Measurements from ENCODE around the gene ADD2. TPM values are rescaled to one million over a fixed set of nuclear protein-coding genes. Genes with fewer than 3 reads are reported as not detected.
"Not testable (repeated sequence)": the region's sequence is repeated elsewhere in the genome, so short reads cannot be mapped to it uniquely, and the experiment has no call there.

Gene ADD2
- total RNA-seq, 1 donor from 2014 or later, result 10.2 TPM

GRCh38 chr2:70663411-70663810 is 104.6 kb downstream of the ADD2 start:
- H3K27me3 ChIP-seq, result no peaks in the 10 kb centered on the region
- no peak for TF ChIP-seq CTCF (IDR thresholded peaks at IDR 0.05)
- intact Hi-C loops (cut with DNase I), result no loop called here
- no peak overlapping the region for H3K27ac ChIP-seq
- H3K9me3 ChIP-seq, result no peaks in the 10 kb centered on the region
- no peaks in the 10 kb centered on the region for H3K4me1 ChIP-seq
- H3K36me3 ChIP-seq, result no peaks in the 10 kb centered on the region
- peak in 1 of 2 donors; percentile 34 for DNase-seq (ENCODE audit: low spot score in 2 of 2)
- H3K4me3 ChIP-seq, result no peak overlapping the region

DNA sequence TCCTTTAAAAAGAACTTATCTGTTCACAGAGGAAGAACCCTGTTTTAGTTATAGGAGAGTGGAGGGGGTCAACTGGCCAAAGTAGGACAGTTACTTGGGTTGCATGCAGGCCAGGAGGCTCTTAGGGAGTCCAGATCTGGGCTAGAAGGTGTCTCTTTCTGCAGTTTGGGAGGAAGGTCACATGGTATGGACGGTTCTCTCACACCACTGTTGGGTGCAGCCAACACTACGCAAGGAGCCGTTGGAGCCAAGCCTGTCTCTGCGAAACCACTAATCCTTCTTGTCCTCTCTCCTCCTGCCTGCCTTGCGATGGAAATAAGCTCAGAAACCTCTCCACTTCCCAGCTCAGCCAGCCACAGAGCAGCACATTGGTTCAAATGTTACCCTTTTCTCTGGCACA is 108.4 kb downstream of the ADD2 start:
- DNase-seq (ENCODE audit: low spot score in 2 of 2), result peak in 1 of 2 donors; percentile 35

DNA sequence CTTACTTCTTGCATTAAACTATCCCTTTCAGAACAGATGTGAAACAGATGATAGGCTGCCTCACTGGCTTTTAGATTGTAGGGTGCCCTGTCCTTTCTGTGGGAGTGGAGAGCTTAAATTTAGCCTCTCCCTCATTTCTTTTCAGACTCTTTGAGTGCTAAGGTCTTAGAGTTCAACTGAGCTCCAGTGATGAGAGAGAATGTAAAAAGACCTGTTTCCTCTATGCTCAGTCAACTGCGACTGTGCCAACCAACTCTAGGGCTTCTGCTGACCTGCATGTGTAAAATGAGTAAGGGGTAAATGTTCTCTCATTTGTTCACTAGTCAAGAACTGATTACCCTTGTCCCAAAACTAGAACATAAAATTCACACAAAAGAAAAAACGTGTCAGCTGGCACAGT is 109.5 kb downstream of the ADD2 start:
- no peak overlapping the region for H3K4me3 ChIP-seq

More for the DNA sequence above, 108.4 kb downstream of the ADD2 start:
- Histone ChIP-seq H3K27me3 (no peaks in the 10 kb centered on the region), H3K27ac (no peak overlapping the region), H3K36me3 (no peaks in the 10 kb centered on the region), H3K4me1 (no peaks in the 10 kb centered on the region), H3K9me3 (no peaks in the 10 kb centered on the region), H3K4me3 (no peak overlapping the region)
- no peak for TF ChIP-seq CTCF (IDR thresholded peaks at IDR 0.05)
- intact Hi-C loops (cut with DNase I), result no loop called here

DNA sequence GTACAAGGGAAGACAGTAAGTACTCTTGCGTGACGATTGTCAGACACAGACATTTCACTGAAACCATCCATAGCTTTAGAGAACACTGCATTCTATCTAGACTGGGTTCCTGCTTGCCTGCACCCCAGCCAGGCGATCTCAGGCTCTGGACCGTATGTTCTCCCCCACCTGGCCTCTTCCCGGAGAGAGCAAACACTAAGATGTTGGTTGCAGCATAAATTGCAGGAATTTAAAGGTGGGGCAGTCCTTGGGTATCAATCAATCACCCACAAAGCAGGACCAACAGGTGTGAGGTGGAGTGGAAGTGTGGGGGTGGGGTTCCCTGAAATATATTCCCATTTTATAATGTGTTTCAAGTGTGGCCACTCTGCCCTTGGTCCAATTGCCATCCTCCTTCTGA is 110.8 kb downstream of the ADD2 start:
- H3K4me3 ChIP-seq, result no peak overlapping the region
- H3K36me3 ChIP-seq, result no peaks in the 10 kb centered on the region
- H3K27me3 ChIP-seq, result no peaks in the 10 kb centered on the region
- no peak for DNase-seq (ENCODE audit: low spot score in 2 of 2)
- H3K9me3 ChIP-seq, result no peaks in the 10 kb centered on the region
- no peak overlapping the region for H3K27ac ChIP-seq
- TF ChIP-seq CTCF (IDR thresholded peaks at IDR 0.05), result no peak
- intact Hi-C loops (cut with DNase I), result no loop called here
- H3K4me1 ChIP-seq, result no peaks in the 10 kb centered on the region

More for the DNA sequence above, 109.5 kb downstream of the ADD2 start:
- TF ChIP-seq CTCF (IDR thresholded peaks at IDR 0.05), result no peak
- no peak overlapping the region for H3K27ac ChIP-seq
- H3K9me3 ChIP-seq, result no peaks in the 10 kb centered on the region
- no peaks in the 10 kb centered on the region for H3K4me1 ChIP-seq
- intact Hi-C loops (cut with DNase I), result no loop called here
- no peaks in the 10 kb centered on the region for H3K36me3 ChIP-seq
- H3K27me3 ChIP-seq, result no peaks in the 10 kb centered on the region
- DNase-seq (ENCODE audit: low spot score in 2 of 2), result no peak

GRCh38 chr2:70656421-70657010 is 111.5 kb downstream of the ADD2 start:
- H3K9me3 ChIP-seq, result no peaks in the 10 kb centered on the region
- H3K4me3 ChIP-seq, result no peak overlapping the region
- no peaks in the 10 kb centered on the region for H3K36me3 ChIP-seq
- no peak for TF ChIP-seq CTCF (IDR thresholded peaks at IDR 0.05)
- intact Hi-C loops (cut with DNase I), result no loop called here
- DNase-seq (ENCODE audit: low spot score in 2 of 2), result peak in 1 of 2 donors; percentile 25
- no peak overlapping the region for H3K27ac ChIP-seq
- no peaks in the 10 kb centered on the region for H3K27me3 ChIP-seq
- H3K4me1 ChIP-seq, result no peaks in the 10 kb centered on the region

GRCh38 chr2:70655786-70656185 is 112.2 kb downstream of the ADD2 start:
- H3K27ac ChIP-seq, result no peak overlapping the region
- DNase-seq (ENCODE audit: low spot score in 2 of 2), result peak in 1 of 2 donors; percentile 27
- intact Hi-C loops (cut with DNase I), result no loop called here
- no peak for TF ChIP-seq CTCF (IDR thresholded peaks at IDR 0.05)
- H3K9me3 ChIP-seq, result no peaks in the 10 kb centered on the region
- no peaks in the 10 kb centered on the region for H3K36me3 ChIP-seq
- H3K4me1 ChIP-seq, result no peaks in the 10 kb centered on the region
- H3K27me3 ChIP-seq, result no peaks in the 10 kb centered on the region
- H3K4me3 ChIP-seq, result no peak overlapping the region

DNA sequence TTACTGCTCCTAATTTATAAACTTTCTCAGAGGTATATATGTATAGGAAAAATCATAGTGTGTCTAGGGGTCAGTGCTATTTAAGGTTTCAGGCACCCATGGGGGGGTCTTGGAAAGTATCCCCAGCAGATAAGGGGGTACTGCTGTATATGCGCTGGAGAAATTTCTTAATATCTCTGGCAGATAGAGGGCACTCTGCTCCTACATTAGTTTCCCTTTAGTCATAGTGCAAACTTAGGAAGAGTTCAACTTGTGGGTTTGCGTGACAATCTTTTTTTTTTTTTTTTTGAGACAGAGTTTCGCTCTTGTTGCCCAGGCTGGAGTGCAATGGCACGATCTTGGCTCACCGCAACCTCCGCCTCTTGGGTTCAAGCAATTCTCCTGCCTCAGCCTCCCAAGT is 112.8 kb downstream of the ADD2 start:
- H3K4me3 ChIP-seq; H3K27me3 ChIP-seq; H3K9me3 ChIP-seq; H3K4me1 ChIP-seq; H3K27ac ChIP-seq; intact Hi-C loops (cut with DNase I); H3K36me3 ChIP-seq: not testable (repeated sequence)
- DNase-seq (ENCODE audit: low spot score in 2 of 2), result peak in 1 of 2 donors; percentile 28
